Measurements from ENCODE around the gene SBNO1.
"Not testable (repeated sequence)": the region's sequence is repeated elsewhere in the genome, so short reads cannot be mapped to it uniquely, and the experiment has no call there.

SBNO1 gene

GRCh38 chr12:123263196-123263817 is 101.3 kb downstream of the SBNO1 start:
- in situ Hi-C loops (cut with HindIII; ENCODE audit: low pct_ligation_motif_present, low pct_unique_long_range_greater_than_20kb, low sequenced_read_pairs) = no loop called here
- DNase-seq = no peak

GRCh38 chr12:123261196-123261595 is 103.5 kb downstream of the SBNO1 start:
- in situ Hi-C loops (cut with HindIII; ENCODE audit: low pct_ligation_motif_present, low pct_unique_long_range_greater_than_20kb, low sequenced_read_pairs) = no loop called here
- DNase-seq = no peak

GRCh38 chr12:123260081-123260480 is 104.6 kb downstream of the SBNO1 start:
- in situ Hi-C loops (cut with HindIII; ENCODE audit: low pct_ligation_motif_present, low pct_unique_long_range_greater_than_20kb, low sequenced_read_pairs) = no loop called here
- DNase-seq = no peak

- no peak for DNase-seq
- in situ Hi-C loops (cut with HindIII; ENCODE audit: low pct_ligation_motif_present, low pct_unique_long_range_greater_than_20kb, low sequenced_read_pairs) = no loop called here
Observed at GRCh38 chr12:123258593-123258992, 106.1 kb downstream of the SBNO1 start.

- DNase-seq = no peak
- in situ Hi-C loops (cut with HindIII; ENCODE audit: low pct_ligation_motif_present, low pct_unique_long_range_greater_than_20kb, low sequenced_read_pairs) = no loop called here
Observed at GRCh38 chr12:123254853-123255446, 109.7 kb downstream of the SBNO1 start.

- no peak for DNase-seq
- in situ Hi-C loops (cut with HindIII; ENCODE audit: low pct_ligation_motif_present, low pct_unique_long_range_greater_than_20kb, low sequenced_read_pairs) = no loop called here
Observed at GRCh38 chr12:123253641-123254459, 110.8 kb downstream of the SBNO1 start.

GRCh38 chr12:123252365-123252764 is 112.3 kb downstream of the SBNO1 start:
- DNase-seq; in situ Hi-C loops (cut with HindIII; ENCODE audit: low pct_ligation_motif_present, low pct_unique_long_range_greater_than_20kb, low sequenced_read_pairs): not testable (repeated sequence)

GRCh38 chr12:123251403-123252076 is 113.1 kb downstream of the SBNO1 start:
- in situ Hi-C loops (cut with HindIII; ENCODE audit: low pct_ligation_motif_present, low pct_unique_long_range_greater_than_20kb, low sequenced_read_pairs) = no loop called here
- DNase-seq = no peak

- peak; percentile 51 for DNase-seq
- in situ Hi-C loops (cut with HindIII; ENCODE audit: low pct_ligation_motif_present, low pct_unique_long_range_greater_than_20kb, low sequenced_read_pairs) = no loop called here
Observed at GRCh38 chr12:123250471-123251383, 113.9 kb downstream of the SBNO1 start.

- in situ Hi-C loops (cut with HindIII; ENCODE audit: low pct_ligation_motif_present, low pct_unique_long_range_greater_than_20kb, low sequenced_read_pairs) = loop anchor here (25.0 kb wide), 1 partner anchor 212 kb away; no protein-coding TSS in a partner anchor
- not testable (repeated sequence) for DNase-seq
Observed at GRCh38 chr12:123248996-123249741, 115.5 kb downstream of the SBNO1 start.

GRCh38 chr12:123248129-123248528 is 116.5 kb downstream of the SBNO1 start:
- not testable (repeated sequence) for DNase-seq
- in situ Hi-C loops (cut with HindIII; ENCODE audit: low pct_ligation_motif_present, low pct_unique_long_range_greater_than_20kb, low sequenced_read_pairs) = loop anchor here (25.0 kb wide), 1 partner anchor 211 kb away; no protein-coding TSS in a partner anchor

GRCh38 chr12:123245678-123246077 is 119.0 kb downstream of the SBNO1 start:
- DNase-seq = no peak
- in situ Hi-C loops (cut with HindIII; ENCODE audit: low pct_ligation_motif_present, low pct_unique_long_range_greater_than_20kb, low sequenced_read_pairs) = loop anchor here (25.0 kb wide), 1 partner anchor 208 kb away; no protein-coding TSS in a partner anchor

GRCh38 chr12:123243671-123244262 is 120.9 kb downstream of the SBNO1 start:
- in situ Hi-C loops (cut with HindIII; ENCODE audit: low pct_ligation_motif_present, low pct_unique_long_range_greater_than_20kb, low sequenced_read_pairs) = loop anchor here (25.0 kb wide), 1 partner anchor 206 kb away; no protein-coding TSS in a partner anchor
- no peak for DNase-seq

- in situ Hi-C loops (cut with HindIII; ENCODE audit: low pct_ligation_motif_present, low pct_unique_long_range_greater_than_20kb, low sequenced_read_pairs) = loop anchor here (25.0 kb wide), 1 partner anchor 205 kb away; no protein-coding TSS in a partner anchor
- DNase-seq = no peak
Observed at GRCh38 chr12:123242116-123242904, 122.3 kb downstream of the SBNO1 start.
